HG02884 (cell line): ENCODE measurements around the gene HIRIP3.

ENCODE experiments used
- ATAC-seq: cut with Tn5 transposase; IDR thresholded peaks from one replicate; pipeline ENCODE4 v1.9.1; 2021; ENCODE audit warnings: mild to moderate bottlenecking, moderate library complexity; ENCODE audit not compliant: unreplicated experiment

HIRIP3 gene

GRCh38 chr16:29999605-30000004, 4.2 kb upstream of the HIRIP3 start:
- no peak for ATAC-seq

DNA sequence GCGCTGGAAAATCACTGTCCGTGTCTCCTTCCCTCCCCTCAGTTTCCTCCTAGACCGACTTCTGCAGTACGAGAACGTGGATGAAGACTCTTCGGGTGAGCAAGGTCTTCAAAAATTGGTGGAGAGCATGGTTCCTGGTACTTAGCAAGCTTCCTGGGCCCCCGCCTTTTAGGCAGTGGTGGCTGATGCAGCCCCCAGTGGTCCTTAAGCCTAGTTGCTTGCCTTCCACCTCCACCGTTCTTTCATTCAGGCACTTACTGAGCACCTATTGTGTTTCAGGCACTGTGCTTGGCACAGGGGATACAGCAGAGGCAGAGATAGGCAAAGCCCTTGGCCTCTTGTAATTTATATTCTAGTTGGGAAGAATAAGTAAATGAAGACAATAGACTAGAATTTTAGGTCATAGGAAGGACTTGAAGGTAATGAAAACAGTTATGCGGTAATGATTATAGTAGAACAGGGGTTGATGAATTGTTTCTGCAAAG, 1.4 kb upstream of the HIRIP3 start:
- no peak for ATAC-seq

DNA sequence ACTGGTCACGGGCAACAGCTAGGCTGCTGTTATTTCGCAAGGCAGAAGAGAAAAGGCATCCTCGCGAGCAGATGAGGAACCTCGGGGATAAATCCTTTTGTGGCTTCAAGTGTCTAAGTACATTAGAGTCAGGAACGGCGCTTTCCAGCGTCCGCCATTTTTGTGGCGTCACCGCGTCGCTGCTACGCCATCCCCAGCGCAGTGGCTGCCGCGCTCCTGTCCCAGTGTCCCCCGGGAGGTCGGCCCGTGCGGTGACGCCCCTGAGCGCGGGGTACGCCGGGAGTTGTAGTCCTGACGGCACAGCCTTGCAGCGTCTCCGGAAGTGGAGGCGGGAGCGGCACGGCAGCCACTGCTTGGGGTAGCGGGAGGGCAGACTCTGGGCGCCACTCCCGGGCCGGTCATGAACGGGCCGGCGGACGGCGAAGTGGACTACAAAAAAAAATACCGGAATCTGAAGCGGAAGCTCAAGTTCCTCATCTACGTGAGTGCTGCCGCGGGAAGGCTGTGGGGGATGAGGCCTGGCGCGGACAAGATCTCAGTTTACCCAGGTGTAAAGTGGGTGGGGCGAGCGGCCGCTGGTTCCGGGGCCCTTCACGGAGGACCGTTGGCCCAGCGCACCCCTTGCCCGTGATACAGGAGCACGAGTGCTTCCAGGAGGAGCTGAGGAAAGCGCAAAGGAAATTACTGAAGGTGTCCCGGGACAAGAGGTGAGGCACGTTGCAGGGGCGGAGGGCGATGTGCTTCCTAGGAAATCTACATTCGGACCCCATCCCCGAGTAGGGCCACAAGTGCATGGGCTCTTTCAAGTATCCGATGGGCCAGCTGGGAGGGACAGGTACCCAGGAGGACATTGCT, 721 bp upstream of the HIRIP3 start, which contains the start of gene INO80E:
TSS of gene INO80E (plus strand) at position 331 of the 855 bp plus-strand sequence. CDS start at position 401, 70 bp downstream.
- ATAC-seq = peak; percentile 85

DNA sequence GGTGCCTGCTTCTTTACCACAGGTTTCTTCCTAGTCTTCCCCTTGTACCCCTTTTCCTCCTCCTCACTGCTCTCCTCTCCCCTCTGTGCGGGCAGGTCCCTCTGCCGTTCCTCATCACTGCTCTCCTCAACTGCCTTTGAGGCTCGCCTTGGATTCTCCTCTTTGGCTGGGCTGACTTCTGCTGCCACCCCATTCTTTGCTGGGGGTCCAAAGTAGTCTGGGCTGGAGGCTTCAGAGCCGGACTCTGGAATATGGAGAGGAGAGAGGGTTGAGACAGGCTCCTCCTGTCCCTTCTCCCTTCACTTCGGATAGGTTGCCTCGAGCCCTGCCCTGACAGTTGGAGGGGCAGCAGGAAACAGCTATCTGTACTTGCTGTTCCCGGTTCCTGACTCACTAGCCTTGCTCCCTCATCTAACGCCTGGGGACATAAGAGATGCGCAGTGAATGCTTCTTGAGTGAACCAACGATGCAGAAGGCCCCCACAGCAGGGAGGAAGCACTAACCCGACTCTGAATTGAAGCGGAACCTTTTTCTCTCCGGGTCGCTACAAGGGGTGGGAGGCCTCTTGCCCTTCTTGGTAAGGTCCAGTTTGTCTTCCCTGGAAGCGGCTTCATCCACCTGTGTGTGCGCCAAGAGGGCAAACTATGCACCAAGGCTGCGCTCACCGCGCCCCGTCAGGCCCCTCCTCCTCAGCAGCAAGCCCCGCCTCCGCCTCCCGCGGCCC, 655 bp downstream of the HIRIP3 start:
- ATAC-seq = peak; percentile 36

DNA sequence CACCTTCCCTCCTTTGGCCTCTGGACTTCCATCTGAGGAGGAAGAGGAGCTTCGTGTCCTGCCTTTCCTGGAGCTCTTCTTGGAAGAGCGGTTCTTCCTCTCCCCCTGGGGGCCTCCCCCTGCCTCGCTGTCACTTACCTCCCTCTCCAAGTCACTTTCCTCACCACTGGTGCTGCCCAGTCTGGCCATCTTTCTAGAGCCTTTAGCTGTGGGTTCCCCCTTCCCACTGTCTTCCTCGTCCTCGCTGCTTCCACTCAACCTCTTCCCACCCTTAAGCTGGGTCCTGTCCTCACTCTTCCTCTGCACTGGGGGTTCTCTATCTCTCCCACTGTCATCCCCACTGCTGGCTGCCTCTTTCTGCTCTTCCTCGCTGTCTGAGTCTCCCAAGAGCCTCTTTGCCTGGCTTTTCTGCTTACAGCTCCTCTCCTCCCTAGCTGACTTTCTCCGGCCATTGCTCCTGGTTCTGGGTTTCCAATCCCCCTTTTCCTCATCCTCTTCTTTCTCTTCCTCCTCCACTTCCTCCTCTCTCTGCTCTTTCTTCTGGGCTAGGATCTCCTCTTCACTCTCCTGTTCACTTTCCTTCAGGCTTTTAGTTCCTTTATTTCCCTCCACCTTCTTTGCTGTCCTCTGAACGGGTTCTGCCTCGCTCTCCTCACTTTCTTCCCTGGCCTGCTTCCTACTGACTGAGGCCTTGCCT, 1.4 kb downstream of the HIRIP3 start:
- no peak for ATAC-seq

DNA sequence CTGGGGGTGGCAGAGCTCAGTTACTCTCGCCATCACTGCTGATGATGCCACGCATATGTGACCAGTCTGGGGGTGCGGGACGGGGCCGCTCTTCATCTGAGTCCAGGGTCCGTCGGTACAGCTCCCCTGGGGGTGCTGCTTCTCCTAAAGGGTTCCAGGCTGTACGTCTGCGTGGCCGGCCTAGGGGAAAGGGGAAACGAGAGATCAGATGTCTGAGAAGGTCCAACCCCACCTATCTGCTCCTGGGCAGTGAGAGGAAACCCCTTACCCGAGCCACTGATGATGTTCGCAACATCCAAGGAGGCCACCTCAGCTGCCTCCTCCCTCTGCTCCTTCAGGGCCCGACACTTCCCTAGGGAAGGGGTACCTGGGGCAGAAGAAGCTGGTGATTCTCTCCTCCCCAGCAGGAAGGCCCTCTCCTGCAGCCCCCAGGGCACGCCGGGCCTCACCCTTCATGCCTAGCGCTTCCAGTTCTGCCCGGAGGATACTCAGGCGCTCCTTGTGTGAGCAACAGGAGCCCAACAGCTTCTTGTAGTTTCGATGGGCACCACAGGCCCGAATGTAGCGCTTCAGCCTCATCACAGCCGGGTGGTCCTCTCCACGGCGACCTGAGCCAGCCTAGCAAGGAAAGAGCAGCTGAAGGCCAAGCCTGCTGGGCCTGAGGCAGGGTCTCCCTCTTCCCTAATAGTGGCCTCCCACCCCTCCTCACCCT, 2.1 kb downstream of the HIRIP3 start:
- no peak for ATAC-seq

GRCh38 chr16:29992344-29992967, 3.0 kb downstream of the HIRIP3 start:
- ATAC-seq = no peak

DNA sequence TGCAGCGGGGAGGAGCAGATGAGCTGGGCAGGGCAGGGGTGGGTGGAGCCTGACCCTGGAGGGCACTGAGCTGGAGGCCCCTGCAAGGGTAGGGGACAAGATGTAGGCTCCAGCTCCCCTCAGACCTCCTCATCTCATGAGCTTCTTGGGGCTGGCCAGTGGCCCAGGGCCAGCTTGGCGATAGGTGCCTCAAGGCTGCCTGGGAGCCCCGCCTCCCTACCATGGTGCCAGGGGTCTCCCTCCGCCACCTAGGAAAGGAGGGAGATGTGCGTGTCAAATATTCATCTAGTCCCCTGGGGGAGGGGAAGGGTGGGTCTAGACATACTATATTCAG, 3.9 kb downstream of the HIRIP3 start:
- ATAC-seq = no peak

DNA sequence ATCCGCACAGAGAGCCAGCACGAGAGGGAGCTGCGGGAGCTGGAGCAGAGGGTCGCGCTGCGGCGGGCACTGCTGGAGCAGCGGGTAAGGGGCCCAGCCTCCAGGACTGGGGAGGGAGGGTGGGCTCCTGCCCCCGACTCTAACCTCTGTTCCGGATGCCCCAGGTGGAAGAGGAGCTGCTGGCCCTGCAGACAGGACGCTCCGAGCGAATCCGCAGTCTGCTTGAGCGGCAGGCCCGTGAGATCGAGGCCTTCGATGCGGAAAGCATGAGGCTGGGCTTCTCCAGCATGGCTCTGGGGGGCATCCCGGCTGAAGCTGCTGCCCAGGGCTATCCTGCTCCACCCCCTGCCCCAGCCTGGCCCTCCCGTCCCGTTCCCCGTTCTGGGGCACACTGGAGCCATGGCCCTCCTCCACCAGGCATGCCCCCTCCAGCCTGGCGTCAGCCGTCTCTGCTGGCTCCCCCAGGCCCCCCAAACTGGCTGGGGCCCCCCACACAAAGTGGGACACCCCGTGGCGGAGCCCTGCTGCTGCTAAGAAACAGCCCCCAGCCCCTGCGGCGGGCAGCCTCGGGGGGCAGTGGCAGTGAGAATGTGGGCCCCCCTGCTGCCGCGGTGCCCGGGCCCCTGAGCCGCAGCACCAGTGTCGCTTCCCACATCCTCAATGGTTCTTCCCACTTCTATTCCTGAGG, 4.4 kb downstream of the HIRIP3 start:
- no peak for ATAC-seq

- no peak for ATAC-seq
Measured at GRCh38 chr16:29990034-29990433, 5.4 kb downstream of the HIRIP3 start.

- no peak for ATAC-seq
Measured at GRCh38 chr16:29989111-29989858, 6.1 kb downstream of the HIRIP3 start.

DNA sequence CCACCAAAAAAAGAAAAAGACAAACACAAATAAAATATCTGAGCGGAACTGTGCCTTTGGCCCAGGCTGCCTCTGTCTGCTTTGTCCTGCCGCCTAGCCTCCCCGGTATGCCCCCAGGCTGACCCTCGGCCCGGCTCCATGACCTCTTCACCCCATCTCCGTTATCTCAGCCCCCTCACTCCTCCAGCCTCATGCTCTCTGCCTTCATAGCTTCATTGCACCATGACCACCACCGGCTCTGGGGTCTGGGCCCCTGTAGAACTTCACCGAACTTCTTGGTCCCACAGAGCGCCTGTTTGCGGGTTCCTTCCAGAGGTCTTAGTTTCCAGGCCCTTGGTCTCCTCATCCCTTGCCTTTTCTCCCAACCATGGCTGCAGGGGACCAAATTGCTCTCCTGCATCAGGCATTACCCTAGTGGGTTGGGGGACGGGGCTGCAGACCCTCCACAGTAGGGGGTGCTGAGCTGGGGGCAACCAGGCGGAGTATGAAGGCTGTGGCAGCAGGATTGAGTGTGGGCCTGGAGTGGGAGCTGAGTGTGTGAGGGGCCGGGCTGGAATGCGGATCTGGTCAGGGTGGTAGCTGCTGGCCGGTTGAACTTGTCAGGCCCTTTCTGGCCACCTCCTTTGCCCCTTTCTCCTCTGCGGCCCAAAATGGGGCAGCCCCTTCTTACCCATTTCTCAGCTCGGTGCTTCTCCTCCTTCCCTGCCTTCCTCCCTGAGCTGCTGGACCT, 6.9 kb downstream of the HIRIP3 start:
- ATAC-seq = no peak

- ATAC-seq = no peak
Measured at GRCh38 chr16:29987371-29988085, 7.9 kb downstream of the HIRIP3 start.

GRCh38 chr16:29986931-29987330, 8.5 kb downstream of the HIRIP3 start:
- ATAC-seq = no peak

- no peak for ATAC-seq
Measured at GRCh38 chr16:29986231-29986630, 9.2 kb downstream of the HIRIP3 start.

- no peak for ATAC-seq
Measured at GRCh38 chr16:29985271-29985811, 10.1 kb downstream of the HIRIP3 start.

GRCh38 chr16:29984764-29985147, 10.7 kb downstream of the HIRIP3 start:
- ATAC-seq = no peak
